H9 (cell line): Measurements from ENCODE around the gene CP. TPM values are rescaled to one million over a fixed set of nuclear protein-coding genes. Genes with fewer than 3 reads are reported as not detected.

Source experiments
- DNase-seq: peaks from one replicate; pipeline ENCODE4 v3.0.0-alpha.2; 2017
- H2AFZ ChIP-seq: one replicate; pipeline ENCODE4 v1.6.1; 2013; ENCODE audit warnings: mild to moderate bottlenecking, low read length, control low read depth, moderate library complexity
- H2AK5ac ChIP-seq: 2 replicates; pipeline ENCODE4 v1.6.1; 2013; ENCODE audit warnings: low read length, control low read depth, mixed read lengths; ENCODE audit not compliant: insufficient read length
- H2BK120ac ChIP-seq: one replicate; pipeline ENCODE4 v1.6.1; 2013; ENCODE audit warnings: low read depth, mild to moderate bottlenecking, low read length, control low read depth, inconsistent platforms; ENCODE audit not compliant: poor library complexity, severe bottlenecking
- H2BK12ac ChIP-seq: 2 replicates; pipeline ENCODE4 v1.6.1; 2013; ENCODE audit warnings: low read length, control low read depth, mixed read lengths, low read depth; ENCODE audit not compliant: insufficient read length
- H2BK15ac ChIP-seq: 2 replicates; pipeline ENCODE4 v1.6.1; 2013; ENCODE audit warnings: low read depth, low read length, control low read depth
- H2BK20ac ChIP-seq: one replicate; pipeline ENCODE4 v1.6.1; 2013; ENCODE audit warnings: low read depth, mild to moderate bottlenecking, low read length, control low read depth, inconsistent platforms; ENCODE audit not compliant: poor library complexity, severe bottlenecking
- H2BK5ac ChIP-seq: 2 replicates; pipeline ENCODE4 v1.6.1; 2013; ENCODE audit warnings: low read length, control low read depth, mixed read lengths; ENCODE audit not compliant: insufficient read length
- H3K14ac ChIP-seq: 2 replicates; pipeline ENCODE4 v1.6.1; 2013; ENCODE audit warnings: low read length, control low read depth; ENCODE audit not compliant: insufficient read depth
- H3K18ac ChIP-seq: 2 replicates; pipeline ENCODE4 v1.6.1; 2013; ENCODE audit warnings: low read depth, mild to moderate bottlenecking, mixed read lengths, low read length, control low read depth; ENCODE audit not compliant: insufficient read length
- H3K23ac ChIP-seq: 2 replicates; pipeline ENCODE4 v1.6.1; 2013; ENCODE audit warnings: low read length, control low read depth, mixed read lengths, low read depth; ENCODE audit not compliant: insufficient read length
- H3K23me2 ChIP-seq: 2 replicates; pipeline ENCODE4 v1.6.1; 2013; ENCODE audit warnings: low read depth, mild to moderate bottlenecking, mixed read lengths, low read length, control low read depth; ENCODE audit not compliant: insufficient read length, poor library complexity, severe bottlenecking
- H3K27ac ChIP-seq: 2 replicates; pipeline ENCODE4 v1.5.1; 2013; ENCODE audit warnings: low read length, control low read depth, mixed read lengths, low read depth; ENCODE audit not compliant: insufficient read length
- H3K27me3 ChIP-seq: 2 replicates; pipeline ENCODE4 v1.6.1; 2013; ENCODE audit warnings: low read length, control low read depth, inconsistent platforms; ENCODE audit not compliant: insufficient read depth
- H3K4ac ChIP-seq: 2 replicates; pipeline ENCODE4 v1.6.1; 2013; ENCODE audit warnings: low read depth, mild to moderate bottlenecking, control low read depth, inconsistent platforms, low read length, moderate library complexity
- H3K4me1 ChIP-seq: 2 replicates; pipeline ENCODE4 v1.6.1; 2013; ENCODE audit warnings: low read length, control low read depth, inconsistent platforms; ENCODE audit not compliant: insufficient read depth
- H3K4me2 ChIP-seq: 2 replicates; pipeline ENCODE4 v1.6.1; 2013; ENCODE audit warnings: low read length, control low read depth, mixed read lengths; ENCODE audit not compliant: insufficient read length, insufficient read depth
- H3K56ac ChIP-seq: 2 replicates; pipeline ENCODE4 v1.6.1; 2013; ENCODE audit warnings: low read depth, mild to moderate bottlenecking, mixed read lengths, low read length, control low read depth; ENCODE audit not compliant: insufficient read length
- H3K79me1 ChIP-seq: 2 replicates; pipeline ENCODE4 v1.6.1; 2013; ENCODE audit warnings: low read depth, mild to moderate bottlenecking, moderate library complexity, low read length, control low read depth, inconsistent platforms; ENCODE audit not compliant: insufficient read depth, poor library complexity, severe bottlenecking
- H3K79me2 ChIP-seq: 2 replicates; pipeline ENCODE4 v1.6.1; 2013; ENCODE audit warnings: low read length, control low read depth, inconsistent platforms; ENCODE audit not compliant: insufficient read depth
- H3K9ac ChIP-seq: 2 replicates; pipeline ENCODE4 v1.6.1; 2013; ENCODE audit warnings: low read length, control low read depth, mixed read lengths; ENCODE audit not compliant: insufficient read length; ENCODE audit errors: extremely low read depth
- H3K9me3 ChIP-seq: one replicate; pipeline ENCODE4 v1.6.1; 2013; ENCODE audit warnings: low read depth, low read length, inconsistent platforms; ENCODE audit not compliant: control insufficient read depth
- H3T11ph ChIP-seq: one replicate; pipeline ENCODE4 v1.6.1; 2013; ENCODE audit warnings: mild to moderate bottlenecking, low read length, control low read depth, inconsistent platforms
- H4K20me1 ChIP-seq: one replicate; pipeline ENCODE4 v1.6.1; 2013; ENCODE audit not compliant: control insufficient read depth, insufficient read length, insufficient read depth
- H4K5ac ChIP-seq: 2 replicates; pipeline ENCODE4 v1.6.1; 2013; ENCODE audit warnings: low read depth, mild to moderate bottlenecking, mixed read lengths, low read length, control low read depth; ENCODE audit not compliant: insufficient read length
- H4K8ac ChIP-seq: replicated peaks from 2 replicates; pipeline ENCODE4 v1.6.1; 2013; ENCODE audit warnings: low read length, control low read depth, mixed read lengths, low read depth; ENCODE audit not compliant: insufficient read length
- H4K91ac ChIP-seq: 2 replicates; pipeline ENCODE4 v1.6.1; 2013; ENCODE audit warnings: low read depth, mild to moderate bottlenecking, moderate library complexity, mixed read lengths, low read length, control low read depth; ENCODE audit not compliant: insufficient read length
- H3K27ac Mint-ChIP-seq, 3 experiments: 2 replicates in 2 of 3; 3 replicates in 1 of 3; pipeline ENCODE4 v1.8.0; 2020 to 2021; ENCODE audit warnings: mixed read lengths in 3 of 3, mild to moderate bottlenecking in 1 of 3, moderate library complexity in 1 of 3
- H3K27me3 Mint-ChIP-seq: 2 replicates; pipeline ENCODE4 v1.8.0; 2021; ENCODE audit warnings: low read depth, mild to moderate bottlenecking, moderate library complexity, mixed read lengths
- H3K36me3 Mint-ChIP-seq, 3 experiments: 2 replicates in 2 of 3; 3 replicates in 1 of 3; pipeline ENCODE4 v1.8.0; 2020 to 2021; ENCODE audit warnings: low read depth in 3 of 3, mixed read lengths in 3 of 3; ENCODE audit not compliant: insufficient read depth in 1 of 3
- H3K4me1 Mint-ChIP-seq, 2 experiments: 2 replicates each; pipeline ENCODE4 v1.8.0; 2020; ENCODE audit warnings: mixed read lengths in 2 of 2
- H3K4me3 Mint-ChIP-seq, 2 experiments: 2 replicates in 1 of 2; 3 replicates in 1 of 2; pipeline ENCODE4 v1.8.0; 2020 to 2021; ENCODE audit warnings: mild to moderate bottlenecking in 2 of 2, mixed read lengths in 2 of 2, moderate library complexity in 1 of 2
- H3K9me3 Mint-ChIP-seq, 2 experiments: 2 replicates in 1 of 2; 3 replicates in 1 of 2; pipeline ENCODE4 v1.8.0; 2020; ENCODE audit warnings: mild to moderate bottlenecking in 2 of 2, mixed read lengths in 2 of 2, moderate library complexity in 1 of 2
- CTCF ChIP-seq: fragments of 200-600 bp; sonication (generic); conservative IDR thresholded peaks from 3 replicates; pipeline ENCODE4 v1.8.0; 2021; ENCODE audit warnings: antibody characterized with exemption, mild to moderate bottlenecking
- WGBS: extraction: QIAGEN DNeasy Blood & Tissue Kit; methylation state at CpG from one replicate; pipeline ENCODE4 v1.1.7; 2013; ENCODE audit warnings: missing lambda C conversion rate, low lambda C conversion rate, mixed read lengths; ENCODE audit not compliant: insufficient read length; ENCODE audit errors: extremely low coverage; 5-methylcytosine and 5-hydroxymethylcytosine counted together
- total RNA-seq: library from RNA; stranded (reverse); gene quantifications from 2 replicates; pipeline ENCODE4 v1.2.1, GENCODE V29; 2021

The CP gene
- total RNA-seq, 1 experiment from 2014 or later: 1.1 TPM

DNA sequence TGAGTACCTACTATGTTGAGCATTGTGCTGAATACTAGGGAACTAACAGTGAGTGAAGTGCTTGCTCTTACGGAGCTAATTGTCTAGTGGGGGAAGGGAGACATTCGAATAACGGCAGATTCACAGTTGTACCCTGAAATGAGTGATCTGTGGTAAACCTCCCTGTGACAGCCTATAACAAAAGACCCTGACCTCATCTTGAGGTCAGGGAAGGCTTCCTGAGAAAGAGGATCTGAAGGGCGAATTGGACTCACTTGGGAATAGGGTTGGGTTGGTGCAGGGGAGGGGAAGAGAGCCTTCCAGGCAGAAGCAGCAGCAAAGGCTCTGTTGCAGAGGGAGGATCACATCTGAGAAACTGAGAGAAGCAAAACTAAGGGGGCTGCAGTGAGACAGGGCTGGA, 78.9 kb downstream of the CP start:
- Histone ChIP-seq H2AFZ (no peak overlapping the region), H2BK12ac (no peak overlapping the region), H3K14ac (no peak overlapping the region), H3K23ac (no peak overlapping the region), H3K9me3 (no peaks in the 10 kb centered on the region), H4K91ac (no peak overlapping the region), H3K79me1 (no peaks in the 10 kb centered on the region), H3T11ph (no peak overlapping the region), H2BK15ac (no peak overlapping the region), H2AK5ac (no peak overlapping the region), H2BK120ac (no peak overlapping the region), H3K4ac (no peak overlapping the region), H2BK5ac (no peak overlapping the region), H4K5ac (no peak overlapping the region), H4K8ac (no peak overlapping the region), H3K4me2 (no peak overlapping the region), H3K23me2 (no peaks in the 10 kb centered on the region), H2BK20ac (no peak overlapping the region), H3K56ac (no peak overlapping the region), H3K18ac (no peak overlapping the region), H3K9ac (no peak overlapping the region), H3K27me3 (no peaks in the 10 kb centered on the region), H4K20me1 (no peaks in the 10 kb centered on the region), H3K4me1 (no peaks in the 10 kb centered on the region; the same call in 1 of the 2 replicates), H3K79me2 (no peaks in the 10 kb centered on the region), H3K27ac (no peak overlapping the region)
- no peak overlapping the region for H3K4me3 Mint-ChIP-seq
- DNase-seq: no peak
- peaks cover 15% of the 10 kb centered on the region in 2 experiments for H3K4me1 Mint-ChIP-seq
- no peak for TF ChIP-seq CTCF
- no peaks in the 10 kb centered on the region for H3K27me3 Mint-ChIP-seq
- H3K27ac Mint-ChIP-seq: peak overlapping the region; percentile 32 to 89 (median 82); a peak in 4 of 7 replicates
- H3K9me3 Mint-ChIP-seq: no peaks in the 10 kb centered on the region
- H3K36me3 Mint-ChIP-seq: peaks cover 7 to 34% (median 27%) of the 10 kb centered on the region in 3 experiments; a peak in 6 of 7 replicates
- WGBS: no CpG with 5 or more reads among the region's 4 CpGs
